ENCODE results near the gene PDE5A. TPM values are rescaled to one million over a fixed set of nuclear protein-coding genes. Genes with fewer than 3 reads are reported as not detected.

PDE5A gene
- total and polyA plus RNA-seq, 2 donors (not counting 3 experiments of a cell fraction or from before 2014, with no cell fraction given), result 0.73 to 2.3 TPM

DNA sequence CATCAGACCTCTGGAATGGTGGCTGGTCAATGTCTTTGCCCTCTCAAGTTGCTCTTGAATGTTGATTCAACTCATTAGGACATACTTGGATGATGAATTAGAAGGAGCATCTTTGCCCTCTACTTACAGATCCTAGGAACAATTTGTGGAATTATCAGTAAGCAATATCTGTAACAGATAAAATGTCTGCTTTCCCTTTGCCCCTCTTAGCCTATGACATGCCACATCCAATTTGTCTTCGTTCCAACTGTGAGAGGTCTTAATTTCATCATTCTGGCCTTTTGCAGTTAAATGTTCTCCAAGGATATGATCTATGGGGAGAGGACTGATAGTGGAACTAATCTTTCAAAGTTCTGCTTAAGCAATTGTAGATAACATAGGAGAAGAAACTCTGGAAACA, 148.3 kb downstream of the PDE5A start:
- Histone ChIP-seq H3K79me2 (ENCODE audit: control insufficient read depth, insufficient read depth, low read length) (no peaks in the 10 kb centered on the region), H3K36me3 (ENCODE audit: control insufficient read depth in 2 of 2, extremely low read depth in 1 of 2, insufficient read depth in 2 of 2, low read length in 2 of 2) (peaks cover 0 to 2% of the 10 kb centered on the region in 2 experiments), H3K4me3 (replicated peaks in 1 of 3; ENCODE audit: insufficient read depth in 1 of 3, low read depth in 1 of 3, low read length in 3 of 3) (no peak overlapping the region), H2AFZ (ENCODE audit: low read depth, low read length) (no peak overlapping the region), H3K27me3 (ENCODE audit: control insufficient read depth in 2 of 2, insufficient read depth in 2 of 2, low read length in 2 of 2) (no peaks in the 10 kb centered on the region), H3K27ac (ENCODE audit: insufficient read depth, low read depth, low read length) (no peak overlapping the region), H3K4me1 (ENCODE audit: control insufficient read depth, extremely low read depth, insufficient read depth, low read length) (no peaks in the 10 kb centered on the region), H3K9ac (replicated peaks; ENCODE audit: extremely low read depth, insufficient read depth, low read length) (no peak overlapping the region), H4K20me1 (replicated peaks; ENCODE audit: control insufficient read depth, extremely low read depth, insufficient read depth, low read length) (no peaks in the 10 kb centered on the region), H3K9me1 (replicated peaks; ENCODE audit: control insufficient read depth, extremely low read depth, insufficient read depth, low read length) (no peaks in the 10 kb centered on the region), H3K9me3 (replicated peaks; ENCODE audit: control insufficient read depth, insufficient read depth, low read length) (no peaks in the 10 kb centered on the region), H3K4me2 (ENCODE audit: insufficient read depth, low read length) (no peak overlapping the region)
- ChIA-PET CTCF (no interaction called here), POLR2A (no interaction called here)
- DNase-seq (ENCODE audit: low read depth, low spot score) (no peak), FAIRE-seq (no peak)
- dilution Hi-C loops (cut with MboI; ENCODE audit: extremely low pct_ligation_motif_present, low sequenced_read_pairs), result no loop called here
- no TSS peak for BruUV-seq (replicated peaks)
- TF ChIP-seq, protein P1, sequence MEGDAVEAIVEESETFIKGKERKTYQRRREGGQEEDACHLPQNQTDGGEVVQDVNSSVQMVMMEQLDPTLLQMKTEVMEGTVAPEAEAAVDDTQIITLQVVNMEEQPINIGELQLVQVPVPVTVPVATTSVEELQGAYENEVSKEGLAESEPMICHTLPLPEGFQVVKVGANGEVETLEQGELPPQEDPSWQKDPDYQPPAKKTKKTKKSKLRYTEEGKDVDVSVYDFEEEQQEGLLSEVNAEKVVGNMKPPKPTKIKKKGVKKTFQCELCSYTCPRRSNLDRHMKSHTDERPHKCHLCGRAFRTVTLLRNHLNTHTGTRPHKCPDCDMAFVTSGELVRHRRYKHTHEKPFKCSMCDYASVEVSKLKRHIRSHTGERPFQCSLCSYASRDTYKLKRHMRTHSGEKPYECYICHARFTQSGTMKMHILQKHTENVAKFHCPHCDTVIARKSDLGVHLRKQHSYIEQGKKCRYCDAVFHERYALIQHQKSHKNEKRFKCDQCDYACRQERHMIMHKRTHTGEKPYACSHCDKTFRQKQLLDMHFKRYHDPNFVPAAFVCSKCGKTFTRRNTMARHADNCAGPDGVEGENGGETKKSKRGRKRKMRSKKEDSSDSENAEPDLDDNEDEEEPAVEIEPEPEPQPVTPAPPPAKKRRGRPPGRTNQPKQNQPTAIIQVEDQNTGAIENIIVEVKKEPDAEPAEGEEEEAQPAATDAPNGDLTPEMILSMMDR (IDR thresholded peaks at IDR 0.05; ENCODE audit: extremely low read depth in 1 of 2, insufficient read depth in 1 of 2, low read depth in 1 of 2, low read length in 2 of 2), result no peak
- TF ChIP-seq EZH2 (IDR thresholded peaks at IDR 0.05; ENCODE audit: borderline replicate concordance, low read depth, low read length, severe bottlenecking) (no peak), GATA2 (IDR thresholded peaks at IDR 0.05; ENCODE audit: insufficient read depth, insufficient read length, low read depth, low read length) (no peak), POLR2AphosphoS5 (IDR thresholded peaks at IDR 0.05; ENCODE audit: insufficient read depth, low read depth, low read length) (no peak), JUN (IDR thresholded peaks at IDR 0.05; ENCODE audit: borderline replicate concordance, insufficient read depth, insufficient read length, low read depth) (no peak), FOS (IDR thresholded peaks at IDR 0.05; ENCODE audit: borderline replicate concordance, insufficient read depth, low read length) (no peak), MYC (IDR thresholded peaks at IDR 0.05; ENCODE audit: low read depth, low read length) (no peak), POLR2A (IDR thresholded peaks at IDR 0.05; ENCODE audit: low read depth, low read length) (no peak)
- TF ChIP-seq, protein P2, sequence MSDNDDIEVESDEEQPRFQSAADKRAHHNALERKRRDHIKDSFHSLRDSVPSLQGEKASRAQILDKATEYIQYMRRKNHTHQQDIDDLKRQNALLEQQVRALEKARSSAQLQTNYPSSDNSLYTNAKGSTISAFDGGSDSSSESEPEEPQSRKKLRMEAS (IDR thresholded peaks at IDR 0.05; ENCODE audit: insufficient read depth, insufficient read length), result no peak
- intact Hi-C loops (cut with micrococcal nuclease), result no loop called here
